Mesendoderm (in vitro differentiated cells): Measurements from ENCODE around the gene TSC22D3.
A peak's percentile ranks its signal among the peaks of the same experiment; 100 is the strongest.

Experiments used
- DNase-seq: peaks from one replicate; pipeline ENCODE4 v3.0.0; 2013
- H2AK5ac ChIP-seq: 2 replicates; pipeline ENCODE4 v1.6.1; 2013; ENCODE audit warnings: low read length, inconsistent platforms
- H2BK120ac ChIP-seq: 2 replicates; pipeline ENCODE4 v1.6.1; 2013; ENCODE audit warnings: low read depth, mild to moderate bottlenecking, low read length, moderate library complexity, mixed read lengths
- H2BK15ac ChIP-seq: replicated peaks from 2 replicates; pipeline ENCODE4 v1.6.1; 2013; ENCODE audit warnings: low read depth, mild to moderate bottlenecking, moderate library complexity
- H2BK5ac ChIP-seq: 2 replicates; pipeline ENCODE4 v1.6.1; 2013; ENCODE audit warnings: low read length, inconsistent platforms
- H3K18ac ChIP-seq: 2 replicates; pipeline ENCODE4 v1.6.1; 2013; ENCODE audit warnings: mild to moderate bottlenecking, low read length, mixed read lengths
- H3K23ac ChIP-seq: one replicate; pipeline ENCODE4 v1.6.1; 2013; ENCODE audit warnings: low read length
- H3K27ac ChIP-seq: 2 replicates; pipeline ENCODE4 v1.5.1; 2013; ENCODE audit warnings: low read depth, mild to moderate bottlenecking, inconsistent platforms, low read length, moderate library complexity
- H3K27me3 ChIP-seq: 2 replicates; pipeline ENCODE4 v1.6.1; 2013; ENCODE audit warnings: low read length, control low read depth, mild to moderate bottlenecking, inconsistent platforms; ENCODE audit not compliant: insufficient read depth, poor library complexity
- H3K36me3 ChIP-seq: 2 replicates; pipeline ENCODE4 v1.6.1; 2013; ENCODE audit warnings: low read length, inconsistent platforms; ENCODE audit not compliant: control insufficient read depth, insufficient read depth
- H3K4ac ChIP-seq: one replicate; pipeline ENCODE4 v1.6.1; 2013; ENCODE audit warnings: low read depth, mild to moderate bottlenecking, low read length, moderate library complexity
- H3K4me1 ChIP-seq: 2 replicates; pipeline ENCODE4 v1.6.1; 2013; ENCODE audit warnings: low read depth, low read length, inconsistent platforms; ENCODE audit not compliant: control insufficient read depth
- H3K4me2 ChIP-seq: 2 replicates; pipeline ENCODE4 v1.6.1; 2013; ENCODE audit warnings: low read length
- H3K4me3 ChIP-seq: 2 replicates; pipeline ENCODE4 v1.5.1; 2013; ENCODE audit warnings: mild to moderate bottlenecking, low read length
- H3K56ac ChIP-seq: one replicate; pipeline ENCODE4 v1.6.1; 2013; ENCODE audit warnings: low read length
- H3K79me1 ChIP-seq: 2 replicates; pipeline ENCODE4 v1.6.1; 2013; ENCODE audit warnings: low read length, inconsistent platforms
- H3K79me2 ChIP-seq: 2 replicates; pipeline ENCODE4 v1.6.1; 2013; ENCODE audit warnings: mild to moderate bottlenecking, low read length; ENCODE audit not compliant: control insufficient read depth, insufficient read depth
- H3K9ac ChIP-seq: 2 replicates; pipeline ENCODE4 v1.6.1; 2013; ENCODE audit warnings: low read length, inconsistent platforms
- H4K5ac ChIP-seq: one replicate; pipeline ENCODE4 v1.6.1; 2013; ENCODE audit warnings: low read length
- H4K8ac ChIP-seq: one replicate; pipeline ENCODE4 v1.6.1; 2013; ENCODE audit warnings: low read depth, mild to moderate bottlenecking, control low read depth, low read length, moderate library complexity
- WGBS: extraction: QIAGEN DNeasy Blood & Tissue Kit; methylation state at CpG from one replicate; pipeline ENCODE4 v1.1.7; 2013; ENCODE audit warnings: low lambda C conversion rate, missing lambda C conversion rate; ENCODE audit not compliant: insufficient coverage; ENCODE audit errors: extremely low coverage; 5-methylcytosine and 5-hydroxymethylcytosine counted together

TSC22D3 gene

GRCh38 chrX:107677909-107678308 is 97.7 kb downstream of the TSC22D3 start:
- no peak overlapping the region for H3K4ac ChIP-seq
- H3K23ac ChIP-seq = no peak overlapping the region
- DNase-seq = no peak
- no peak overlapping the region for H3K9ac ChIP-seq
- H3K4me3 ChIP-seq = no peak overlapping the region
- H2BK15ac ChIP-seq = no peak overlapping the region
- no peaks in the 10 kb centered on the region for H3K27me3 ChIP-seq
- H3K18ac ChIP-seq = no peak overlapping the region
- no peak overlapping the region for H4K8ac ChIP-seq
- no peak overlapping the region for H2AK5ac ChIP-seq
- no peaks in the 10 kb centered on the region for H3K36me3 ChIP-seq
- H2BK120ac ChIP-seq = no peak overlapping the region
- no CpG with 5 or more reads among the region's 4 CpGs for WGBS
- no peak overlapping the region for H3K4me2 ChIP-seq
- H3K79me1 ChIP-seq = no peaks in the 10 kb centered on the region
- H3K56ac ChIP-seq = no peak overlapping the region
- H4K5ac ChIP-seq = no peak overlapping the region
- peaks cover 1% of the 10 kb centered on the region for H3K4me1 ChIP-seq
- H3K79me2 ChIP-seq = no peaks in the 10 kb centered on the region
- H2BK5ac ChIP-seq = no peak overlapping the region
- no peak overlapping the region for H3K27ac ChIP-seq

- H2BK5ac ChIP-seq = no peak overlapping the region
- no peaks in the 10 kb centered on the region for H3K79me1 ChIP-seq
- peak; percentile 58 for DNase-seq
- H3K9ac ChIP-seq = no peak overlapping the region
- H2BK15ac ChIP-seq = no peak overlapping the region
- H3K27ac ChIP-seq = no peak overlapping the region
- H3K4me1 ChIP-seq = peaks cover 1% of the 10 kb centered on the region
- no peak overlapping the region for H3K4me2 ChIP-seq
- no peak overlapping the region for H2AK5ac ChIP-seq
- no peak overlapping the region for H2BK120ac ChIP-seq
- H4K5ac ChIP-seq = no peak overlapping the region
- H3K4me3 ChIP-seq = no peak overlapping the region
- no peak overlapping the region for H3K18ac ChIP-seq
- no peaks in the 10 kb centered on the region for H3K27me3 ChIP-seq
- no peak overlapping the region for H3K56ac ChIP-seq
- H3K4ac ChIP-seq = no peak overlapping the region
- H3K79me2 ChIP-seq = no peaks in the 10 kb centered on the region
- H4K8ac ChIP-seq = no peak overlapping the region
- no CpG with 5 or more reads among the region's 10 CpGs for WGBS
- no peak overlapping the region for H3K23ac ChIP-seq
- H3K36me3 ChIP-seq = no peaks in the 10 kb centered on the region
Observed at GRCh38 chrX:107677501-107677901, 98.1 kb downstream of the TSC22D3 start.

- H3K36me3 ChIP-seq = no peaks in the 10 kb centered on the region
- H2AK5ac ChIP-seq = no peak overlapping the region
- H3K4ac ChIP-seq = no peak overlapping the region
- no peak overlapping the region for H4K8ac ChIP-seq
- no peak overlapping the region for H3K23ac ChIP-seq
- H3K79me1 ChIP-seq = no peaks in the 10 kb centered on the region
- DNase-seq = peak; percentile 59
- no peak overlapping the region for H3K18ac ChIP-seq
- H2BK5ac ChIP-seq = no peak overlapping the region
- H3K27ac ChIP-seq = no peak overlapping the region
- no peak overlapping the region for H3K4me3 ChIP-seq
- peak overlapping the region; percentile 15 for H3K4me2 ChIP-seq
- H3K4me1 ChIP-seq = peaks cover 1% of the 10 kb centered on the region
- H3K56ac ChIP-seq = peak overlapping the region; percentile 64
- H3K79me2 ChIP-seq = no peaks in the 10 kb centered on the region
- H3K9ac ChIP-seq = peak overlapping the region; percentile 40
- no peak overlapping the region for H2BK120ac ChIP-seq
- H3K27me3 ChIP-seq = no peaks in the 10 kb centered on the region
- WGBS = no CpG with 5 or more reads among the region's 30 CpGs
- no peak overlapping the region for H4K5ac ChIP-seq
- no peak overlapping the region for H2BK15ac ChIP-seq
Observed at GRCh38 chrX:107676559-107677378, 98.8 kb downstream of the TSC22D3 start.

GRCh38 chrX:107675823-107676555 is 99.6 kb downstream of the TSC22D3 start:
- Histone ChIP-seq H2BK5ac (no peak overlapping the region), H4K8ac (no peak overlapping the region), H3K79me1 (no peaks in the 10 kb centered on the region), H3K18ac (no peak overlapping the region), H3K79me2 (no peaks in the 10 kb centered on the region), H3K9ac (peak overlapping the region; percentile 40), H2AK5ac (no peak overlapping the region), H3K4ac (no peak overlapping the region), H3K36me3 (no peaks in the 10 kb centered on the region), H3K56ac (peak overlapping the region; percentile 64), H3K27me3 (no peaks in the 10 kb centered on the region), H3K4me1 (peaks cover 1% of the 10 kb centered on the region), H4K5ac (no peak overlapping the region), H3K23ac (no peak overlapping the region), H3K4me2 (no peak overlapping the region), H3K27ac (no peak overlapping the region), H2BK120ac (no peak overlapping the region), H2BK15ac (no peak overlapping the region), H3K4me3 (no peak overlapping the region)
- no CpG with 5 or more reads among the region's 9 CpGs for WGBS
- DNase-seq = no peak

- no peak overlapping the region for H3K4ac ChIP-seq
- no peak overlapping the region for H2BK15ac ChIP-seq
- no peak overlapping the region for H3K56ac ChIP-seq
- H3K4me3 ChIP-seq = no peak overlapping the region
- H3K27me3 ChIP-seq = no peaks in the 10 kb centered on the region
- no peak overlapping the region for H2AK5ac ChIP-seq
- no peak overlapping the region for H3K9ac ChIP-seq
- H3K23ac ChIP-seq = no peak overlapping the region
- H3K27ac ChIP-seq = no peak overlapping the region
- no peaks in the 10 kb centered on the region for H3K79me1 ChIP-seq
- no peak overlapping the region for H4K5ac ChIP-seq
- no peak for DNase-seq
- H3K79me2 ChIP-seq = no peaks in the 10 kb centered on the region
- WGBS = no CpG with 5 or more reads among the region's 1 CpG
- H4K8ac ChIP-seq = no peak overlapping the region
- H2BK120ac ChIP-seq = no peak overlapping the region
- no peaks in the 10 kb centered on the region for H3K36me3 ChIP-seq
- H3K4me1 ChIP-seq = peaks cover 1% of the 10 kb centered on the region
- no peak overlapping the region for H3K18ac ChIP-seq
- H3K4me2 ChIP-seq = no peak overlapping the region
- H2BK5ac ChIP-seq = no peak overlapping the region
Observed at GRCh38 chrX:107675365-107675654, 100.3 kb downstream of the TSC22D3 start.
